Transverse colon (tissue), 4 donors: ENCODE data around the gene YDJC. TPM values are rescaled to one million over a fixed set of nuclear protein-coding genes. Genes with fewer than 3 reads are reported as not detected.

Experiments used
- DNase-seq: peaks from one replicate; pipeline ENCODE4 v3.0.0-alpha.2; 2019
- H3K27ac ChIP-seq, 4 donors: fragments of 200-600 bp; sonication (generic); 2 replicates each; pipeline ENCODE4 v1.5.1; 2016 to 2018; ENCODE audit warnings: inconsistent platforms in 4 of 4
- H3K27me3 ChIP-seq: fragments of 200-600 bp; sonication (generic); 2 replicates; pipeline ENCODE4 v1.5.1; 2017; ENCODE audit warnings: inconsistent platforms
- H3K36me3 ChIP-seq, 4 donors: fragments of 200-600 bp; sonication (generic); 2 replicates each; pipeline ENCODE4 v1.5.1; 2017 to 2019; ENCODE audit warnings: inconsistent platforms in 4 of 4
- H3K4me1 ChIP-seq, 4 donors: fragments of 200-600 bp; sonication (generic); 2 replicates each; pipeline ENCODE4 v1.5.1; 2017 to 2020; ENCODE audit warnings: inconsistent platforms in 4 of 4
- H3K4me3 ChIP-seq, 4 donors: fragments of 200-600 bp; sonication (generic); 1 replicate in 1 of 4; 2 replicates in 3 of 4; pipeline versions ENCODE4 v1.5.1 to v1.6.1; 2017 to 2019; ENCODE audit warnings: inconsistent platforms in 4 of 4
- H3K9me3 ChIP-seq, 2 donors: fragments of 200-600 bp; sonication (generic); 2 replicates each; pipeline ENCODE4 v1.5.1; 2017 to 2019; ENCODE audit warnings: inconsistent platforms in 2 of 2
- EP300 ChIP-seq: sonication (generic); formaldehyde crosslinking; IDR thresholded peaks from one replicate; pipeline ENCODE4 v1.6.1; 2017; ENCODE audit warnings: antibody characterized with exemption, low read depth
- POLR2A ChIP-seq: fragments of 450-650 bp; IDR thresholded peaks from one replicate; pipeline ENCODE4 v1.6.1; 2016; ENCODE audit warnings: antibody characterized with exemption, mild to moderate bottlenecking, moderate library complexity
- POLR2AphosphoS5 ChIP-seq, 3 donors: sonication (generic); formaldehyde crosslinking; IDR thresholded peaks; one replicate each; pipeline ENCODE4 v1.6.1; 2016; ENCODE audit warnings: antibody characterized with exemption in 3 of 3
- WGBS, 2 donors: methylation state at CpG; one replicate each; pipeline ENCODE4 v1.1.5; 2018; ENCODE audit warnings: low coverage in 1 of 2; 5-methylcytosine and 5-hydroxymethylcytosine counted together
- in situ Hi-C, 4 donors: fragments of 200-750 bp; cut with MboI; loops; one replicate each; pipeline versions ENCODE4 v1.15.0 to v1.15.1; 2017; ENCODE audit warnings: low sequenced_read_pairs in 3 of 4, low pct_ligation_motif_present in 1 of 4, low pct_unique_long_range_greater_than_20kb in 1 of 4
- intact Hi-C: fragments of 100-400 bp; cut with DNase I; formaldehyde crosslinking; loops from one replicate; pipeline ENCODE4 v1.15.1; 2023; ENCODE audit warnings: low total_unique reads
- total RNA-seq, 4 donors: library from RNA; depleted of rRNA; stranded (reverse); fragments of >200 nt; gene quantifications; one replicate each; pipeline ENCODE4 v1.1.0, GENCODE V29; 2016
- TF ChIP-seq, protein P1 (sequence below), 5 experiments: fragments of 200-600 bp in 3 of 5; fragments of 450-650 bp in 2 of 5; sonication (generic) in 3 of 5; IDR thresholded peaks; 1 replicate in 2 of 5; 2 replicates in 3 of 5; pipeline ENCODE4 v1.5.1; 2016 to 2017; ENCODE audit warnings: antibody characterized with exemption in 5 of 5, inconsistent platforms in 3 of 5, mild to moderate bottlenecking in 2 of 5, moderate library complexity in 1 of 5

YDJC gene
- total RNA-seq, 4 donors from 2014 or later, result 43.3 to 112 (median 69.5) TPM

GRCh38 chr22:21593406-21594232, 36.2 kb downstream of the YDJC start:
- in situ Hi-C loops, result loop anchor here in 2 of 4 donors (25.0 kb wide), 2 partner anchors 119 to 506 kb away; no protein-coding TSS in a partner anchor
- peaks cover 0 to 32% (median 13%) of the 10 kb centered on the region in 4 donors for H3K36me3 ChIP-seq
- no peak for DNase-seq
- no peak overlapping the region for H3K27ac ChIP-seq
- intact Hi-C loops, result no loop called here
- TF ChIP-seq, protein P1, sequence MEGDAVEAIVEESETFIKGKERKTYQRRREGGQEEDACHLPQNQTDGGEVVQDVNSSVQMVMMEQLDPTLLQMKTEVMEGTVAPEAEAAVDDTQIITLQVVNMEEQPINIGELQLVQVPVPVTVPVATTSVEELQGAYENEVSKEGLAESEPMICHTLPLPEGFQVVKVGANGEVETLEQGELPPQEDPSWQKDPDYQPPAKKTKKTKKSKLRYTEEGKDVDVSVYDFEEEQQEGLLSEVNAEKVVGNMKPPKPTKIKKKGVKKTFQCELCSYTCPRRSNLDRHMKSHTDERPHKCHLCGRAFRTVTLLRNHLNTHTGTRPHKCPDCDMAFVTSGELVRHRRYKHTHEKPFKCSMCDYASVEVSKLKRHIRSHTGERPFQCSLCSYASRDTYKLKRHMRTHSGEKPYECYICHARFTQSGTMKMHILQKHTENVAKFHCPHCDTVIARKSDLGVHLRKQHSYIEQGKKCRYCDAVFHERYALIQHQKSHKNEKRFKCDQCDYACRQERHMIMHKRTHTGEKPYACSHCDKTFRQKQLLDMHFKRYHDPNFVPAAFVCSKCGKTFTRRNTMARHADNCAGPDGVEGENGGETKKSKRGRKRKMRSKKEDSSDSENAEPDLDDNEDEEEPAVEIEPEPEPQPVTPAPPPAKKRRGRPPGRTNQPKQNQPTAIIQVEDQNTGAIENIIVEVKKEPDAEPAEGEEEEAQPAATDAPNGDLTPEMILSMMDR (IDR thresholded peaks at IDR 0.05), result peak in 4 of 5 experiments; percentile 20 to 51 (median 31)
- no peak for TF ChIP-seq EP300
- no peaks in the 10 kb centered on the region for H3K9me3 ChIP-seq
- H3K4me1 ChIP-seq, result peaks cover 0 to 30% (median 9%) of the 10 kb centered on the region in 4 donors
- 78 to 88% methylated on average over 3 to 11 of the region's 11 CpGs for WGBS, 2 donors
- H3K27me3 ChIP-seq, result no peaks in the 10 kb centered on the region
- no peak overlapping the region for H3K4me3 ChIP-seq

- intact Hi-C loops (no loop called here), in situ Hi-C loops (loop anchor here in 2 of 4 donors (25.0 kb wide), 2 partner anchors 120 to 505 kb away; no protein-coding TSS in a partner anchor)
- Histone ChIP-seq H3K36me3 (peaks cover 0 to 32% (median 13%) of the 10 kb centered on the region in 4 donors), H3K27me3 (no peaks in the 10 kb centered on the region), H3K27ac (no peak overlapping the region), H3K4me1 (peaks cover 5 to 42% (median 17%) of the 10 kb centered on the region in 4 donors), H3K4me3 (no peak overlapping the region), H3K9me3 (no peaks in the 10 kb centered on the region)
- TF ChIP-seq EP300 (no peak), POLR2A (no peak), POLR2AphosphoS5 (IDR thresholded peaks at IDR 0.05) (no peak)
- TF ChIP-seq, protein P1 (IDR thresholded peaks at IDR 0.05), result no peak
- DNase-seq, result no peak
- WGBS, 2 donors, result 86% methylated on average over 3 of the region's 3 CpGs; no CpG with 5 or more reads in 1 of the 2 donors
These were observed 37.4 kb downstream of the YDJC start for GRCh38 chr22:21592422-21592821.

DNA sequence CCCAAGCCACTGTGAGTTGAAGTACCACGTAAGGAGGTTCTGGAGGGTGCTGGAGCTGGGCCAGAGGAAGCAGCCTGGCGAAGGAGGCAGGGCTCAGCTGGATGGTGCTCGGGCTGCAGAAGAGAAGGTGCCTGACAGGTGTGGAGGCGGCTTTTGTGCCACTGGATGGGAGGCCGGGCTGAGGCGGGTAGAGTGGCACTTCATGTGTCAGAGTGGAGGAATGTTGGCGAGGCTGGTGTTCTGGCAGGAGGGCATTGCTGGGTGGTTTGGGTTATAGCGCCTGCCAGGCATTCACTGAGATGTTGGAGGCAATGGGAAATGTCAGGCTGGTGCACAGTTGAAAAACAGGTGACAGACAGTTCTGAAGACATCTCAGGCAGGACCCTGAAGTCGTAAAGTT, 38.1 kb downstream of the YDJC start:
- no peak for TF ChIP-seq POLR2AphosphoS5 (IDR thresholded peaks at IDR 0.05)
- TF ChIP-seq POLR2A, result no peak
- TF ChIP-seq, protein P1 (IDR thresholded peaks at IDR 0.05), result no peak
- TF ChIP-seq EP300, result no peak
- in situ Hi-C loops, result loop anchor here in 2 of 4 donors (25.0 kb wide), 2 partner anchors 121 to 504 kb away; no protein-coding TSS in a partner anchor
- H3K27ac ChIP-seq, result no peak overlapping the region
- no peaks in the 10 kb centered on the region for H3K9me3 ChIP-seq
- no peak for DNase-seq
- H3K27me3 ChIP-seq, result no peaks in the 10 kb centered on the region
- intact Hi-C loops, result no loop called here
- H3K4me1 ChIP-seq, result peaks cover 7 to 44% (median 19%) of the 10 kb centered on the region in 4 donors
- no peak overlapping the region for H3K4me3 ChIP-seq
- H3K36me3 ChIP-seq, result peaks cover 0 to 27% (median 13%) of the 10 kb centered on the region in 4 donors
- 59 to 70% methylated on average over 4 to 9 of the region's 9 CpGs for WGBS, 2 donors

DNA sequence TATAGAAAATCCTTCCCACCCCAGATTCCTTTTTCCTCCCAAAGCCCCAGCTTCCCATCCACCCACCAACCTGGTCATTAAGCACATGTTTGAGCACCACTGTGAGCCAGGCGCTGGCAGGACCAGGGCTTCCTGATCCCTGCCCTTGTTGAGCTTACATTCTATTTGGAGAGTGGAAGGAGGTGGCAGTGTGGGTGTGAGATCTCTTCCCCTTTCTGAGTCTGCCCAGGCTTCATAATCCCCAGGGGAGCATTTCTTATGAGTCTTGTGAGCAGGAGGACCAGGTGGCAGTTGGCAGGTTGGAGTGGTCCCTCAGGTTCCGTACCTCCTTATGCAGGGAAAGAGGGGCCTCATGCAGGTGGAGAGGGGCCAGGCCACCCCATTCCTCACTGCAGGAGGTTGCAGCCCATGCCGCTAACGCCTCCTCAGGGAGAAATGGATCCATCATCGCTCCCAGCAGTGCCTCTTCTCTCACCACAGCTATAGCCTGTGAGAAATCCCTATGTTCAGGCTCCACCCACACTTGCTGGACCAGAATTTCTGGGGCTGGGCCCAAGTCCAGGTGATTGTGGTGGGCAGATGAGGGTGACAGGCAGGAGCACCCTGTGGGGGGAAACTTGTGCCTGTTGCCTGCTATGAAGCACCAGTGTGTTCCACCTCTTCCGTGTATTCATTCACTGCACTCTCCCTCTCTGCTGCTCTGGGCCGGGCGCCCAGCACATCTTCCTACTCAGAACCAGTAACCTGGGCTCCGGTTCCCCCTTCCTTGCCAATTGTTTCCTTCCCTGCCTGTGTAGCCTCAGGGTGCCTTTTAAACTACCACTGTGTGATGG, 38.8 kb downstream of the YDJC start:
- no peaks in the 10 kb centered on the region for H3K27me3 ChIP-seq
- no peak for DNase-seq
- 88 to 91% methylated on average over 4 to 9 of the region's 9 CpGs for WGBS, 2 donors
- TF ChIP-seq, protein P1 (IDR thresholded peaks at IDR 0.05), result no peak
- no peak for TF ChIP-seq POLR2A
- TF ChIP-seq EP300, result no peak
- TF ChIP-seq POLR2AphosphoS5 (IDR thresholded peaks at IDR 0.05), result no peak
- H3K4me3 ChIP-seq, result no peak overlapping the region
- no peak overlapping the region for H3K27ac ChIP-seq
- peaks cover 7 to 45% (median 19%) of the 10 kb centered on the region in 4 donors for H3K4me1 ChIP-seq
- in situ Hi-C loops (loop anchor here in 2 of 4 donors (25.0 kb wide), 2 partner anchors 121 to 504 kb away; no protein-coding TSS in a partner anchor), intact Hi-C loops (no loop called here)
- peaks cover 0 to 27% (median 13%) of the 10 kb centered on the region in 4 donors for H3K36me3 ChIP-seq
- H3K9me3 ChIP-seq, result no peaks in the 10 kb centered on the region
